ENCODE results near the gene BCAT1.

DNA sequence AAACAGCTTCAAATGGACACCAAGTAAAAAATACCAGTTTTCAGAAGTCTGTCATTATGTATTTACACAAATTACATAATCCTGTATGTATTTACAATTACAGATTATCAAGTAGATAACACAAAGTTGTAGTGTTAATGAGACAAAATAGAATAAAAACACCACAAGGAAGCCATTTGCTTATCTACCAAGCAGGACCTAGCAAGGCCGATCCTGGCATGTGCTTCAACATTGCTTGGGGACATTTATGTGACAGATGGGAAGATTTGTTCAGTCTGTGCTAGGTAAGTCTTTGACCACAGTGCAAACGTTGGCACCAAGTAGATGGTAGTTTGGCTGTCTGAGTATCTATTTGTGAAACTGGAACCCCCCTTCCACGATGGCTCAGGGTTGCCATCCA lies 35.8 kb downstream of the BCAT1 start:
- TF ChIP-seq, protein P1, sequence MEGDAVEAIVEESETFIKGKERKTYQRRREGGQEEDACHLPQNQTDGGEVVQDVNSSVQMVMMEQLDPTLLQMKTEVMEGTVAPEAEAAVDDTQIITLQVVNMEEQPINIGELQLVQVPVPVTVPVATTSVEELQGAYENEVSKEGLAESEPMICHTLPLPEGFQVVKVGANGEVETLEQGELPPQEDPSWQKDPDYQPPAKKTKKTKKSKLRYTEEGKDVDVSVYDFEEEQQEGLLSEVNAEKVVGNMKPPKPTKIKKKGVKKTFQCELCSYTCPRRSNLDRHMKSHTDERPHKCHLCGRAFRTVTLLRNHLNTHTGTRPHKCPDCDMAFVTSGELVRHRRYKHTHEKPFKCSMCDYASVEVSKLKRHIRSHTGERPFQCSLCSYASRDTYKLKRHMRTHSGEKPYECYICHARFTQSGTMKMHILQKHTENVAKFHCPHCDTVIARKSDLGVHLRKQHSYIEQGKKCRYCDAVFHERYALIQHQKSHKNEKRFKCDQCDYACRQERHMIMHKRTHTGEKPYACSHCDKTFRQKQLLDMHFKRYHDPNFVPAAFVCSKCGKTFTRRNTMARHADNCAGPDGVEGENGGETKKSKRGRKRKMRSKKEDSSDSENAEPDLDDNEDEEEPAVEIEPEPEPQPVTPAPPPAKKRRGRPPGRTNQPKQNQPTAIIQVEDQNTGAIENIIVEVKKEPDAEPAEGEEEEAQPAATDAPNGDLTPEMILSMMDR (IDR thresholded peaks at IDR 0.05): no peak
- TF ChIP-seq EP300 (IDR thresholded peaks at IDR 0.05; ENCODE audit: low read depth) (no peak), POLR2AphosphoS5 (IDR thresholded peaks at IDR 0.05) (no peak)

All from transverse colon (tissue), 4 donors.